Breast epithelium (tissue), 3 donors: ENCODE results near the gene RPS6KB2.

Experiments used
- CTCF ChIP-seq, 3 donors: fragments of 450-650 bp; IDR thresholded peaks; one replicate each; pipeline ENCODE4 v1.5.1; 2016 to 2017; ENCODE audit warnings: antibody characterized with exemption in 3 of 3, mild to moderate bottlenecking in 3 of 3, moderate library complexity in 3 of 3
- POLR2A ChIP-seq: fragments of 450-650 bp; IDR thresholded peaks from one replicate; pipeline ENCODE4 v1.6.1; 2016; ENCODE audit warnings: antibody characterized with exemption, mild to moderate bottlenecking, moderate library complexity

- TF ChIP-seq POLR2A, result no peak
- no peak for TF ChIP-seq CTCF (IDR thresholded peaks at IDR 0.05)
Measured at GRCh38 chr11:67439321-67440228, 11.3 kb downstream of the RPS6KB2 start.
